Gastrocnemius medialis (tissue), 4 donors: ENCODE data around the gene HPS1. TPM values are rescaled to one million over a fixed set of nuclear protein-coding genes. Genes with fewer than 3 reads are reported as not detected.

ENCODE experiments used
- ATAC-seq, 2 donors: fragments of 150-250 bp; one replicate each; pipeline ENCODE4 v1.9.1; 2016
- DNase-seq, 2 donors: peaks; one replicate each; pipeline ENCODE4 v3.0.0-alpha.2; 2019
- H3K27ac ChIP-seq, 4 donors: fragments of 200-600 bp; sonication (generic); 1 replicate in 1 of 4; 2 replicates in 3 of 4; pipeline ENCODE4 v1.5.1; 2016 to 2018; ENCODE audit warnings: mild to moderate bottlenecking in 2 of 4, moderate library complexity in 1 of 4
- H3K27me3 ChIP-seq, 3 donors: fragments of 200-600 bp; sonication (generic) in 2 of 3; 1 replicate in 1 of 3; 2 replicates in 2 of 3; pipeline versions ENCODE4 v1.5.1 to v1.6.0; 2016 to 2019; ENCODE audit warnings: mild to moderate bottlenecking in 1 of 3, moderate library complexity in 1 of 3
- H3K36me3 ChIP-seq, 2 donors: fragments of 200-600 bp; sonication (generic) in 1 of 2; one replicate each; pipeline ENCODE4 v1.5.1; 2017 to 2018
- H3K4me1 ChIP-seq, 2 donors: fragments of 200-600 bp; sonication (generic) in 1 of 2; one replicate each; pipeline ENCODE4 v1.5.1; 2016 to 2017; ENCODE audit warnings: mild to moderate bottlenecking in 2 of 2
- H3K4me3 ChIP-seq, 4 donors: fragments of 200-600 bp; sonication (generic) in 3 of 4; 1 replicate in 1 of 4; 2 replicates in 3 of 4; pipeline ENCODE4 v1.5.1; 2016 to 2019; ENCODE audit warnings: mild to moderate bottlenecking in 2 of 4
- H3K9me3 ChIP-seq, 3 donors: fragments of 200-600 bp; sonication (generic) in 2 of 3; 1 replicate in 1 of 3; 2 replicates in 2 of 3; pipeline ENCODE4 v1.5.1; 2016 to 2019
- CTCF ChIP-seq, 5 experiments: fragments of 450-650 bp in 3 of 5; fragments of 200-600 bp in 2 of 5; sonication (generic) in 2 of 5; IDR thresholded peaks in 4 of 5; conservative IDR thresholded peaks in 1 of 5; 1 replicate in 4 of 5; 2 replicates in 1 of 5; pipeline ENCODE4 v1.5.1; 2016 to 2019; ENCODE audit warnings: antibody characterized with exemption in 5 of 5, mild to moderate bottlenecking in 3 of 5, moderate library complexity in 3 of 5
- POLR2A ChIP-seq, 2 donors: fragments of 450-650 bp; IDR thresholded peaks; one replicate each; pipeline ENCODE4 v1.6.1; 2017; ENCODE audit warnings: antibody characterized with exemption in 2 of 2, mild to moderate bottlenecking in 2 of 2, moderate library complexity in 2 of 2
- in situ Hi-C, 4 donors: fragments of 200-750 bp; cut with MboI; loops; one replicate each; pipeline versions ENCODE4 v1.15.0 to v1.8.0; 2017; ENCODE audit warnings: low sequenced_read_pairs in 4 of 4
- intact Hi-C: fragments of 100-400 bp; cut with DNase I; formaldehyde crosslinking; loops from one replicate; pipeline ENCODE4 v1.15.1; 2023; ENCODE audit warnings: low total_unique reads
- total RNA-seq, 4 donors: library from RNA; depleted of rRNA; stranded (reverse); fragments of >200 nt; gene quantifications; one replicate each; pipeline versions ENCODE4 v1.1.0 to v1.2.3, GENCODE V29; 2016

The HPS1 gene
- total RNA-seq, 4 donors from 2014 or later: 10.6 to 26.0 (median 18.3) TPM

- DNase-seq (no peak), ATAC-seq (no peak)
- Histone ChIP-seq H3K27ac (no peak overlapping the region), H3K4me3 (no peak overlapping the region), H3K9me3 (no peaks in the 10 kb centered on the region), H3K27me3 (peaks cover 0 to 4% (median 0%) of the 10 kb centered on the region in 3 donors), H3K4me1 (peaks cover 0 to 6% of the 10 kb centered on the region in 2 donors), H3K36me3 (no peaks in the 10 kb centered on the region)
- intact Hi-C loops: no loop called here
- TF ChIP-seq CTCF (IDR thresholded peaks at IDR 0.05 in 4 of 5, conservative IDR thresholded peaks at IDR 0.05 in 1 of 5): no peak
- TF ChIP-seq POLR2A (IDR thresholded peaks at IDR 0.05): no peak
- in situ Hi-C loops: no loop called here
Observed at GRCh38 chr10:98456043-98456570, 9.4 kb upstream of the HPS1 start.

- no peak for ATAC-seq
- Histone ChIP-seq H3K27ac (no peak overlapping the region), H3K4me1 (no peaks in the 10 kb centered on the region), H3K4me3 (no peak overlapping the region), H3K9me3 (no peaks in the 10 kb centered on the region), H3K27me3 (peaks cover 0 to 4% (median 0%) of the 10 kb centered on the region in 3 donors), H3K36me3 (no peaks in the 10 kb centered on the region)
- DNase-seq: no peak
- TF ChIP-seq POLR2A (IDR thresholded peaks at IDR 0.05) (no peak), CTCF (IDR thresholded peaks at IDR 0.05 in 4 of 5, conservative IDR thresholded peaks at IDR 0.05 in 1 of 5) (no peak)
- intact Hi-C loops: no loop called here
- in situ Hi-C loops: no loop called here
Observed at GRCh38 chr10:98453729-98454128, 7.0 kb upstream of the HPS1 start.

GRCh38 chr10:98450618-98451017 lies 3.9 kb upstream of the HPS1 start:
- H3K4me3 ChIP-seq: no peak overlapping the region
- in situ Hi-C loops: no loop called here
- H3K9me3 ChIP-seq: no peaks in the 10 kb centered on the region
- H3K27ac ChIP-seq: no peak overlapping the region
- TF ChIP-seq CTCF (IDR thresholded peaks at IDR 0.05 in 4 of 5, conservative IDR thresholded peaks at IDR 0.05 in 1 of 5): no peak
- no peak for TF ChIP-seq POLR2A (IDR thresholded peaks at IDR 0.05)
- DNase-seq (no peak), ATAC-seq (no peak)
- peaks cover 3 to 4% of the 10 kb centered on the region in 2 donors for H3K4me1 ChIP-seq
- intact Hi-C loops: no loop called here
- H3K27me3 ChIP-seq: no peaks in the 10 kb centered on the region
- H3K36me3 ChIP-seq: no peaks in the 10 kb centered on the region

- no peak for TF ChIP-seq CTCF (IDR thresholded peaks at IDR 0.05 in 4 of 5, conservative IDR thresholded peaks at IDR 0.05 in 1 of 5)
- TF ChIP-seq POLR2A (IDR thresholded peaks at IDR 0.05): no peak
- ATAC-seq: no peak
- H3K27me3 ChIP-seq: no peaks in the 10 kb centered on the region
- H3K27ac ChIP-seq: no peak overlapping the region
- intact Hi-C loops: no loop called here
- DNase-seq: no peak
- H3K9me3 ChIP-seq: no peaks in the 10 kb centered on the region
- H3K4me1 ChIP-seq: peaks cover 3 to 4% of the 10 kb centered on the region in 2 donors
- H3K36me3 ChIP-seq: peaks cover 0 to 7% of the 10 kb centered on the region in 2 donors
- in situ Hi-C loops: loop anchor here in 1 of 4 donors (25.0 kb wide), 1 partner anchor 187 kb away; the partner anchor contains the start of gene LOXL4
- no peak overlapping the region for H3K4me3 ChIP-seq
Observed at GRCh38 chr10:98449287-98449686, 2.6 kb upstream of the HPS1 start.
